K562 (cell line): ENCODE measurements around the gene TNP1. TPM values are rescaled to one million over a fixed set of nuclear protein-coding genes. Genes with fewer than 3 reads are reported as not detected.

Experiments used
- ERF ChIP-seq: fragments of 450-650 bp; formaldehyde crosslinking; IDR thresholded peaks from 2 replicates; pipeline ENCODE4 v1.4.0; 2020; ENCODE audit warnings: mild to moderate bottlenecking, mixed read lengths
- KHSRP ChIP-seq: fragments of 450-650 bp; IDR thresholded peaks from 2 replicates; pipeline ENCODE4 v1.6.1; 2017
- MECOM ChIP-seq: fragments of 250-450 bp; sonication (Bioruptor Pico); IDR thresholded peaks from 2 replicates; pipeline ENCODE4 v1.8.0; 2022; ENCODE audit warnings: inconsistent platforms
- SRSF1 ChIP-seq: fragments of 200-400 bp; formaldehyde crosslinking; IDR thresholded peaks from 2 replicates; pipeline ENCODE4 v1.6.1; 2017; ENCODE audit warnings: mild to moderate bottlenecking, low read depth, low read length, moderate library complexity
- ZNF347 ChIP-seq: fragments of 450-650 bp; formaldehyde crosslinking; IDR thresholded peaks from 2 replicates; pipeline ENCODE4 v1.4.0; 2020; ENCODE audit warnings: low read depth, mild to moderate bottlenecking, moderate library complexity
- polyA plus RNA-seq, 8 experiments: library from polyadenylated mRNA; depleted of rRNA in 4 of 8; stranded (reverse) in 5 of 8; unstranded in 3 of 8; fragments of >200 nt; fragmentation: Nextera tagmentation in 2 of 8; fragmentation: Illumina TruSeq in 1 of 8; extraction: Ambion mirVana in 2 of 8; extraction: Trizol in 1 of 8; gene quantifications; 2 replicates each; pipeline versions ENCODE4 v1.2.1 to v1.2.3, GENCODE V29; 2011 to 2014; ENCODE audit warnings: inconsistent platforms in 1 of 8, missing spikeins in 1 of 8
- total RNA-seq, 7 experiments: library from RNA; depleted of rRNA in 6 of 7; stranded (reverse); fragments of >200 nt in 6 of 7; fragmentation: Illumina TruSeq in 2 of 7; extraction: Trizol in 2 of 7; gene quantifications; 2 replicates each; pipeline versions ENCODE4 v1.2.1 to v1.2.3, GENCODE V29; 2011 to 2021; ENCODE audit warnings: low replicate concordance in 1 of 7
- TF ChIP-seq, protein P1 (sequence below): fragments of 200-600 bp; sonication (generic); IDR thresholded peaks from one replicate; pipeline ENCODE4 v1.6.1; 2012; ENCODE audit warnings: mild to moderate bottlenecking, low read depth, low read length, inconsistent platforms
- TF ChIP-seq, protein P2 (sequence below): fragments of 450-650 bp; formaldehyde crosslinking; IDR thresholded peaks from 2 replicates; pipeline ENCODE4 v1.4.0; 2022; ENCODE audit warnings: missing genetic modification characterization
- TF ChIP-seq, protein P3 (sequence below): fragments of 450-650 bp; IDR thresholded peaks from 2 replicates; pipeline ENCODE4 v1.6.1; 2016
- TF ChIP-seq, protein P4 (sequence below), 3 experiments: fragments of 200-800 bp in 1 of 3; fragments of 250-450 bp in 1 of 3; fragments of 450-650 bp in 1 of 3; sonication (Bioruptor Pico) in 1 of 3; sonication (Bioruptor generic) in 1 of 3; formaldehyde crosslinking in 1 of 3; IDR thresholded peaks; 2 replicates each; pipeline versions ENCODE4 v1.6.1 to v1.8.0; 2016 to 2022; ENCODE audit warnings: mild to moderate bottlenecking in 2 of 3, missing genetic modification characterization in 2 of 3, missing compliant biosample characterization in 1 of 3, moderate library complexity in 1 of 3

TNP1 gene
- total and polyA plus RNA-seq, 9 of the 15 experiments (the other 6 are each of a cell fraction or from before 2014, with no cell fraction given), result not detected

DNA sequence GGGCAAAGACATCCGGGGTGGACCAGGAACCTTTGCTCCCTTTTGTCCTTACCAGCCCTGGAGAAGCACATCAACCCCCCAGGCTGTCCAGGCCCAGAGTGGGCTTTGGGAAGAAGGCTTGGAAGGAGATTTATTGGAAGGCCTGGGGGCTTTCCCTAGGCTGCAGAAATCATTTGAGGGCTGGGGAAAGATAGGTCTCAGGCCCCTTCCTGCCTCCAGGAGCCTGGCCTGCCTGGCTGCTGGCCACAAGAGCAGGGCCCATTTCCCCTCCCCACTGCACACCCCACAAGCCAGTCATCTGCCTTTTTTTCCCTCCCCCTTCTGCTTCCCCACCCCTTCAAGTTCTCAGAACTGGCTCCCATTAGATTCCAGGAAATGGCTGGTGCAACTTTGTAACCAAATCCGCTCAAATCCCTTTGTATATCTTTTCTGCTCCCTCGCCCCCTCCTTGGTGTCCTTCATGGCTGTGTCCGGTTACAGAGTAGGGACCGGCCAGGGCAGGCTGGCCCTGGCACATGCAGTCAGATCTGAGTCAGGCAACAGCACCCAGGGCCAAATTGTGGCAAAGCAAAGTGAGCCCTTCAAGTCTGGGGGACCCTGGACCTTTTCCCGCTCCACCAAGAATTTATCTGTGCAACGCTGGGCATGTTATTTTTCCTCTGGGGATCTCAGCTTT is 20.8 kb upstream of the TNP1 start (continued):
- peak; percentile 74; the same call in 1 of the 2 replicates for TF ChIP-seq MECOM (CRISPR knock-in tag)
- TF ChIP-seq, protein P1, sequence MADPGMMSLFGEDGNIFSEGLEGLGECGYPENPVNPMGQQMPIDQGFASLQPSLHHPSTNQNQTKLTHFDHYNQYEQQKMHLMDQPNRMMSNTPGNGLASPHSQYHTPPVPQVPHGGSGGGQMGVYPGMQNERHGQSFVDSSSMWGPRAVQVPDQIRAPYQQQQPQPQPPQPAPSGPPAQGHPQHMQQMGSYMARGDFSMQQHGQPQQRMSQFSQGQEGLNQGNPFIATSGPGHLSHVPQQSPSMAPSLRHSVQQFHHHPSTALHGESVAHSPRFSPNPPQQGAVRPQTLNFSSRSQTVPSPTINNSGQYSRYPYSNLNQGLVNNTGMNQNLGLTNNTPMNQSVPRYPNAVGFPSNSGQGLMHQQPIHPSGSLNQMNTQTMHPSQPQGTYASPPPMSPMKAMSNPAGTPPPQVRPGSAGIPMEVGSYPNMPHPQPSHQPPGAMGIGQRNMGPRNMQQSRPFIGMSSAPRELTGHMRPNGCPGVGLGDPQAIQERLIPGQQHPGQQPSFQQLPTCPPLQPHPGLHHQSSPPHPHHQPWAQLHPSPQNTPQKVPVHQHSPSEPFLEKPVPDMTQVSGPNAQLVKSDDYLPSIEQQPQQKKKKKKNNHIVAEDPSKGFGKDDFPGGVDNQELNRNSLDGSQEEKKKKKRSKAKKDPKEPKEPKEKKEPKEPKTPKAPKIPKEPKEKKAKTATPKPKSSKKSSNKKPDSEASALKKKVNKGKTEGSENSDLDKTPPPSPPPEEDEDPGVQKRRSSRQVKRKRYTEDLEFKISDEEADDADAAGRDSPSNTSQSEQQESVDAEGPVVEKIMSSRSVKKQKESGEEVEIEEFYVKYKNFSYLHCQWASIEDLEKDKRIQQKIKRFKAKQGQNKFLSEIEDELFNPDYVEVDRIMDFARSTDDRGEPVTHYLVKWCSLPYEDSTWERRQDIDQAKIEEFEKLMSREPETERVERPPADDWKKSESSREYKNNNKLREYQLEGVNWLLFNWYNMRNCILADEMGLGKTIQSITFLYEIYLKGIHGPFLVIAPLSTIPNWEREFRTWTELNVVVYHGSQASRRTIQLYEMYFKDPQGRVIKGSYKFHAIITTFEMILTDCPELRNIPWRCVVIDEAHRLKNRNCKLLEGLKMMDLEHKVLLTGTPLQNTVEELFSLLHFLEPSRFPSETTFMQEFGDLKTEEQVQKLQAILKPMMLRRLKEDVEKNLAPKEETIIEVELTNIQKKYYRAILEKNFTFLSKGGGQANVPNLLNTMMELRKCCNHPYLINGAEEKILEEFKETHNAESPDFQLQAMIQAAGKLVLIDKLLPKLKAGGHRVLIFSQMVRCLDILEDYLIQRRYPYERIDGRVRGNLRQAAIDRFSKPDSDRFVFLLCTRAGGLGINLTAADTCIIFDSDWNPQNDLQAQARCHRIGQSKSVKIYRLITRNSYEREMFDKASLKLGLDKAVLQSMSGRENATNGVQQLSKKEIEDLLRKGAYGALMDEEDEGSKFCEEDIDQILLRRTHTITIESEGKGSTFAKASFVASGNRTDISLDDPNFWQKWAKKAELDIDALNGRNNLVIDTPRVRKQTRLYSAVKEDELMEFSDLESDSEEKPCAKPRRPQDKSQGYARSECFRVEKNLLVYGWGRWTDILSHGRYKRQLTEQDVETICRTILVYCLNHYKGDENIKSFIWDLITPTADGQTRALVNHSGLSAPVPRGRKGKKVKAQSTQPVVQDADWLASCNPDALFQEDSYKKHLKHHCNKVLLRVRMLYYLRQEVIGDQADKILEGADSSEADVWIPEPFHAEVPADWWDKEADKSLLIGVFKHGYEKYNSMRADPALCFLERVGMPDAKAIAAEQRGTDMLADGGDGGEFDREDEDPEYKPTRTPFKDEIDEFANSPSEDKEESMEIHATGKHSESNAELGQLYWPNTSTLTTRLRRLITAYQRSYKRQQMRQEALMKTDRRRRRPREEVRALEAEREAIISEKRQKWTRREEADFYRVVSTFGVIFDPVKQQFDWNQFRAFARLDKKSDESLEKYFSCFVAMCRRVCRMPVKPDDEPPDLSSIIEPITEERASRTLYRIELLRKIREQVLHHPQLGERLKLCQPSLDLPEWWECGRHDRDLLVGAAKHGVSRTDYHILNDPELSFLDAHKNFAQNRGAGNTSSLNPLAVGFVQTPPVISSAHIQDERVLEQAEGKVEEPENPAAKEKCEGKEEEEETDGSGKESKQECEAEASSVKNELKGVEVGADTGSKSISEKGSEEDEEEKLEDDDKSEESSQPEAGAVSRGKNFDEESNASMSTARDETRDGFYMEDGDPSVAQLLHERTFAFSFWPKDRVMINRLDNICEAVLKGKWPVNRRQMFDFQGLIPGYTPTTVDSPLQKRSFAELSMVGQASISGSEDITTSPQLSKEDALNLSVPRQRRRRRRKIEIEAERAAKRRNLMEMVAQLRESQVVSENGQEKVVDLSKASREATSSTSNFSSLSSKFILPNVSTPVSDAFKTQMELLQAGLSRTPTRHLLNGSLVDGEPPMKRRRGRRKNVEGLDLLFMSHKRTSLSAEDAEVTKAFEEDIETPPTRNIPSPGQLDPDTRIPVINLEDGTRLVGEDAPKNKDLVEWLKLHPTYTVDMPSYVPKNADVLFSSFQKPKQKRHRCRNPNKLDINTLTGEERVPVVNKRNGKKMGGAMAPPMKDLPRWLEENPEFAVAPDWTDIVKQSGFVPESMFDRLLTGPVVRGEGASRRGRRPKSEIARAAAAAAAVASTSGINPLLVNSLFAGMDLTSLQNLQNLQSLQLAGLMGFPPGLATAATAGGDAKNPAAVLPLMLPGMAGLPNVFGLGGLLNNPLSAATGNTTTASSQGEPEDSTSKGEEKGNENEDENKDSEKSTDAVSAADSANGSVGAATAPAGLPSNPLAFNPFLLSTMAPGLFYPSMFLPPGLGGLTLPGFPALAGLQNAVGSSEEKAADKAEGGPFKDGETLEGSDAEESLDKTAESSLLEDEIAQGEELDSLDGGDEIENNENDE, result no peak
- TF ChIP-seq ERF (CRISPR knock-in tag), result peak; percentile 38; the same call in 1 of the 2 replicates
- TF ChIP-seq, protein P2, sequence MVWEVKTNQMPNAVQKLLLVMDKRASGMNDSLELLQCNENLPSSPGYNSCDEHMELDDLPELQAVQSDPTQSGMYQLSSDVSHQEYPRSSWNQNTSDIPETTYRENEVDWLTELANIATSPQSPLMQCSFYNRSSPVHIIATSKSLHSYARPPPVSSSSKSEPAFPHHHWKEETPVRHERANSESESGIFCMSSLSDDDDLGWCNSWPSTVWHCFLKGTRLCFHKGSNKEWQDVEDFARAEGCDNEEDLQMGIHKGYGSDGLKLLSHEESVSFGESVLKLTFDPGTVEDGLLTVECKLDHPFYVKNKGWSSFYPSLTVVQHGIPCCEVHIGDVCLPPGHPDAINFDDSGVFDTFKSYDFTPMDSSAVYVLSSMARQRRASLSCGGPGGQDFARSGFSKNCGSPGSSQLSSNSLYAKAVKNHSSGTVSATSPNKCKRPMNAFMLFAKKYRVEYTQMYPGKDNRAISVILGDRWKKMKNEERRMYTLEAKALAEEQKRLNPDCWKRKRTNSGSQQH (CRISPR knock-in tag), result no peak
- TF ChIP-seq, protein P3, sequence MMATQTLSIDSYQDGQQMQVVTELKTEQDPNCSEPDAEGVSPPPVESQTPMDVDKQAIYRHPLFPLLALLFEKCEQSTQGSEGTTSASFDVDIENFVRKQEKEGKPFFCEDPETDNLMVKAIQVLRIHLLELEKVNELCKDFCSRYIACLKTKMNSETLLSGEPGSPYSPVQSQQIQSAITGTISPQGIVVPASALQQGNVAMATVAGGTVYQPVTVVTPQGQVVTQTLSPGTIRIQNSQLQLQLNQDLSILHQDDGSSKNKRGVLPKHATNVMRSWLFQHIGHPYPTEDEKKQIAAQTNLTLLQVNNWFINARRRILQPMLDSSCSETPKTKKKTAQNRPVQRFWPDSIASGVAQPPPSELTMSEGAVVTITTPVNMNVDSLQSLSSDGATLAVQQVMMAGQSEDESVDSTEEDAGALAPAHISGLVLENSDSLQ, result peak; percentile 78
- TF ChIP-seq ZNF347 (CRISPR knock-in tag), result no peak
- TF ChIP-seq, protein P4, sequence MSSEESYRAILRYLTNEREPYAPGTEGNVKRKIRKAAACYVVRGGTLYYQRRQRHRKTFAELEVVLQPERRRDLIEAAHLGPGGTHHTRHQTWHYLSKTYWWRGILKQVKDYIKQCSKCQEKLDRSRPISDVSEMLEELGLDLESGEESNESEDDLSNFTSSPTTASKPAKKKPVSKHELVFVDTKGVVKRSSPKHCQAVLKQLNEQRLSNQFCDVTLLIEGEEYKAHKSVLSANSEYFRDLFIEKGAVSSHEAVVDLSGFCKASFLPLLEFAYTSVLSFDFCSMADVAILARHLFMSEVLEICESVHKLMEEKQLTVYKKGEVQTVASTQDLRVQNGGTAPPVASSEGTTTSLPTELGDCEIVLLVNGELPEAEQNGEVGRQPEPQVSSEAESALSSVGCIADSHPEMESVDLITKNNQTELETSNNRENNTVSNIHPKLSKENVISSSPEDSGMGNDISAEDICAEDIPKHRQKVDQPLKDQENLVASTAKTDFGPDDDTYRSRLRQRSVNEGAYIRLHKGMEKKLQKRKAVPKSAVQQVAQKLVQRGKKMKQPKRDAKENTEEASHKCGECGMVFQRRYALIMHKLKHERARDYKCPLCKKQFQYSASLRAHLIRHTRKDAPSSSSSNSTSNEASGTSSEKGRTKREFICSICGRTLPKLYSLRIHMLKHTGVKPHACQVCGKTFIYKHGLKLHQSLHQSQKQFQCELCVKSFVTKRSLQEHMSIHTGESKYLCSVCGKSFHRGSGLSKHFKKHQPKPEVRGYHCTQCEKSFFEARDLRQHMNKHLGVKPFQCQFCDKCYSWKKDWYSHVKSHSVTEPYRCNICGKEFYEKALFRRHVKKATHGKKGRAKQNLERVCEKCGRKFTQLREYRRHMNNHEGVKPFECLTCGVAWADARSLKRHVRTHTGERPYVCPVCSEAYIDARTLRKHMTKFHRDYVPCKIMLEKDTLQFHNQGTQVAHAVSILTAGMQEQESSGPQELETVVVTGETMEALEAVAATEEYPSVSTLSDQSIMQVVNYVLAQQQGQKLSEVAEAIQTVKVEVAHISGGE (CRISPR knock-in tag; IDR thresholded peaks at IDR 0.05), result 0 out of 6 replicates have a peak, but pooled peaks of 1 of the 3 experiments have one; percentile 18
- TF ChIP-seq KHSRP, result no peak
- TF ChIP-seq SRSF1, result no peak
